GM12878 (cell line): Measurements from ENCODE around the gene ZBTB44. TPM values are rescaled to one million over a fixed set of nuclear protein-coding genes. Genes with fewer than 3 reads are reported as not detected.

Experiments used
- ATAC-seq: fragments of 200-7000 bp; cut with Tn5 transposase; 3 replicates; pipeline ENCODE4 v1.9.1; 2020; ENCODE audit warnings: mild to moderate bottlenecking, moderate library complexity
- BruUV-seq: library from RNA; stranded (reverse); fragments of 400-500 nt; replicated peaks from 2 replicates; lab custom pipeline; 2021; lab: Mats Ljungman, UMichigan
- CTCF ChIA-PET: fragments of 300-600 bp; sonication (Branson Sonifier 250); formaldehyde crosslinking; extraction: SDS; loops from one replicate; lab custom pipeline; 2021; ENCODE audit warnings: inconsistent platforms; lab: Yijun Ruan, JAX
- POLR2A ChIA-PET: fragments of 350-600 bp; formaldehyde crosslinking; extraction: SDS; loops from one replicate; lab custom pipeline; 2021; ENCODE audit warnings: inconsistent platforms; lab: Charles Lee
- RAD21 ChIA-PET: fragments of 300-600 bp; sonication (Branson Sonifier 250); formaldehyde crosslinking; loops from one replicate; lab custom pipeline; 2023; ENCODE audit warnings: antibody characterized with exemption; ENCODE audit not compliant: unreplicated experiment; lab: Charles Lee
- SMC1A ChIA-PET: fragments of 300-600 bp; sonication (Branson Sonifier 250); formaldehyde crosslinking; loops from one replicate; lab custom pipeline; 2023; ENCODE audit not compliant: unreplicated experiment, uncharacterized antibody; lab: Charles Lee
- DNase-seq: peaks from one replicate; pipeline ENCODE4 v3.0.0-alpha.2; 2011; ENCODE audit warnings: low read depth, low spot score
- FAIRE-seq: peaks from 3 replicates; lab custom pipeline; 2011; peaks lifted over from hg19 to GRCh38; lab: Jason Lieb, UNC
- H2AFZ ChIP-seq: 2 replicates; pipeline ENCODE4 v1.6.0; 2011; ENCODE audit warnings: low read depth, low read length, control low read depth; ENCODE audit not compliant: control insufficient read depth
- H3K27ac ChIP-seq: 2 replicates; pipeline ENCODE4 v1.5.1; 2011; ENCODE audit warnings: control low read depth; ENCODE audit not compliant: control insufficient read depth, insufficient read depth
- H3K27me3 ChIP-seq, 2 experiments: replicated peaks in 1 of 2; 2 replicates each; pipeline versions ENCODE4 v1.6.0 to v1.6.1; 2011; ENCODE audit warnings: low read length in 1 of 2; ENCODE audit not compliant: control insufficient read depth in 2 of 2, insufficient read depth in 2 of 2
- H3K36me3 ChIP-seq, 2 experiments: 2 replicates each; pipeline ENCODE4 v1.5.1; 2011; ENCODE audit warnings: low read length in 1 of 2; ENCODE audit not compliant: control insufficient read depth in 2 of 2, insufficient read depth in 2 of 2
- H3K4me1 ChIP-seq: 2 replicates; pipeline ENCODE4 v1.6.1; 2011; ENCODE audit warnings: mild to moderate bottlenecking, low read length, moderate library complexity, mixed read lengths; ENCODE audit not compliant: control insufficient read depth, insufficient read depth
- H3K4me2 ChIP-seq: 2 replicates; pipeline ENCODE4 v1.6.0; 2011; ENCODE audit warnings: control low read depth; ENCODE audit not compliant: control insufficient read depth, insufficient read depth
- H3K4me3 ChIP-seq: fragments of 200-600 bp; sonication (generic); 2 replicates; pipeline ENCODE4 v1.5.1; 2016
- H3K79me2 ChIP-seq: 2 replicates; pipeline ENCODE4 v1.6.0; 2011; ENCODE audit warnings: low read length; ENCODE audit not compliant: control insufficient read depth, insufficient read depth
- H3K9ac ChIP-seq: 2 replicates; pipeline ENCODE4 v1.8.0; 2011; ENCODE audit warnings: low read length, control low read depth, mixed read lengths; ENCODE audit not compliant: control insufficient read depth, insufficient read depth
- H3K9me3 ChIP-seq: replicated peaks from 3 replicates; pipeline ENCODE4 v1.5.1; 2011; ENCODE audit warnings: mild to moderate bottlenecking, low read length; ENCODE audit not compliant: control insufficient read depth, insufficient read depth
- H4K20me1 ChIP-seq: 2 replicates; pipeline ENCODE4 v1.6.0; 2011; ENCODE audit not compliant: control insufficient read depth, insufficient read depth
- GABPA ChIP-seq: IDR thresholded peaks from 2 replicates; pipeline ENCODE4 v1.6.1; 2014; ENCODE audit warnings: antibody characterized with exemption, low read depth, mild to moderate bottlenecking, inconsistent platforms
- JUND ChIP-seq: IDR thresholded peaks from 2 replicates; pipeline ENCODE4 v1.6.1; 2012; ENCODE audit warnings: low read depth, mild to moderate bottlenecking, low read length, improper control_type of control experiment, moderate library complexity
- TARDBP ChIP-seq: IDR thresholded peaks from 2 replicates; pipeline ENCODE4 v1.6.1; 2016; ENCODE audit warnings: borderline replicate concordance
- WGBS: methylation state at CpG from one replicate; pipeline ENCODE4 v1.1.6; 2016; ENCODE audit warnings: low lambda C conversion rate; ENCODE audit not compliant: insufficient replicate concordance, insufficient coverage; ENCODE audit errors: missing lambda C conversion rate; 5-methylcytosine and 5-hydroxymethylcytosine counted together
- in situ Hi-C: fragments of 300-500 bp; cut with MboI; formaldehyde crosslinking; loops from 9 replicates; pipeline ENCODE4 v1.14.3; 2018; ENCODE audit warnings: mixed read lengths
- intact Hi-C: fragments of 100-400 bp; cut with micrococcal nuclease; formaldehyde crosslinking; loops from one replicate; pipeline ENCODE4 v1.14.2; 2022; ENCODE audit not compliant: unreplicated experiment
- polyA plus RNA-seq, 11 experiments: library from polyadenylated mRNA; depleted of rRNA in 4 of 11; unstranded in 6 of 11; stranded (reverse) in 5 of 11; fragments of >200 nt; fragmentation: Nextera tagmentation in 4 of 11; fragmentation: Illumina TruSeq in 1 of 11; extraction: Ambion mirVana in 4 of 11; extraction: Trizol in 1 of 11; gene quantifications; 1 replicate in 1 of 11; 2 replicates in 10 of 11; pipeline versions ENCODE4 v1.2.1 to v1.2.3, GENCODE V29; 2011 to 2016; ENCODE audit warnings: inconsistent platforms in 2 of 11, missing spikeins in 2 of 11, low read depth in 1 of 11
- total RNA-seq, 4 experiments: library from RNA; depleted of rRNA in 3 of 4; stranded (reverse); fragments of >200 nt in 3 of 4; fragmentation: Illumina TruSeq in 1 of 4; extraction: Trizol in 1 of 4; gene quantifications; 2 replicates each; pipeline versions ENCODE4 v1.2.1 to v1.2.3, GENCODE V29; 2013 to 2021
- TF ChIP-seq, protein P1 (sequence below): fragments of 450-650 bp; IDR thresholded peaks from 2 replicates; pipeline ENCODE4 v1.6.1; 2016; ENCODE audit warnings: mild to moderate bottlenecking
- TF ChIP-seq, protein P2 (sequence below): fragments of 450-650 bp; IDR thresholded peaks from 2 replicates; pipeline ENCODE4 v1.6.1; 2018; ENCODE audit warnings: mild to moderate bottlenecking, low read depth, moderate library complexity; ENCODE audit not compliant: partially characterized antibody

ZBTB44 gene
- total and polyA plus RNA-seq, 10 of the 15 experiments (the other 5 are each of a cell fraction or from before 2014, with no cell fraction given): 2.8 to 38.2 (median 12.2) TPM

DNA sequence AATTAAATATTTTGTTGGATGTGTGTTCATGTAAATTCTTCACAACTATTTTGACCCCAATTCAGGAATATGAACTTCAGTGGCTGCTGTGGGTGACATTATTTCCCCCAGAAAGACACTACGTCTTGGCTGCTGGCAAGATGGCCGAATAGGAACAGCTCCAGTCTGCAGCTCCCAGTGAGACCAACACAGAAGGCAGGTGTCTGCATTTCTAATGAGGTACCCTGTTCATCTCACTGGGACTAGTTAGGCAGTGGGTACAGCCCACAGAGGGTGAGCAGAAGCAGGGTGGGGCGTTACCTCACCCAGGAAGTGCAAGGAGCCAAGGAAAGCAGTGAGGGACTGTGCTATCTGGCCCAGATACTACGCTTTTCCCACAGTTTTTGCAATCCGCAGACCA is 65.3 kb downstream of the ZBTB44 start (continued):
- no peak for TF ChIP-seq GABPA
- TF ChIP-seq, protein P1, sequence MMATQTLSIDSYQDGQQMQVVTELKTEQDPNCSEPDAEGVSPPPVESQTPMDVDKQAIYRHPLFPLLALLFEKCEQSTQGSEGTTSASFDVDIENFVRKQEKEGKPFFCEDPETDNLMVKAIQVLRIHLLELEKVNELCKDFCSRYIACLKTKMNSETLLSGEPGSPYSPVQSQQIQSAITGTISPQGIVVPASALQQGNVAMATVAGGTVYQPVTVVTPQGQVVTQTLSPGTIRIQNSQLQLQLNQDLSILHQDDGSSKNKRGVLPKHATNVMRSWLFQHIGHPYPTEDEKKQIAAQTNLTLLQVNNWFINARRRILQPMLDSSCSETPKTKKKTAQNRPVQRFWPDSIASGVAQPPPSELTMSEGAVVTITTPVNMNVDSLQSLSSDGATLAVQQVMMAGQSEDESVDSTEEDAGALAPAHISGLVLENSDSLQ: no peak
- no peak for TF ChIP-seq TARDBP

DNA sequence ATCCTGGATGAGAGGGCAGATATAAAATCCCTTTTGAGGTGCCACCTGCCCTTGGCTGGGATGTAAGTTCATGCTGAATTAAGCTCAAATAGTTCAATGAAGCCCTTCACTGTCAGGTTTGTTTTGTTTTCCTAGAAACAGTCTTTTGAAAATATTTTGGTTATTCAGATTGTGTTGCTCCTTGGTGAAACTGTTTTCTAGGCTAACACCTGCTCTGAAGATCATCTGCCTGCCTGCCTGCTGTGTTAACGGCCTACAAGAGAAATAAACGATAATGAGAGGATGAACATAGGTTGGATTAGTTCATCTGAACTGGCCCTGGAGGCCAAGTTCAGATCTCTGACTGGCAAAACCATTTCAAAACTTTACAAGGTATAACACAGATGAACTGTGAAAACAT is 67.4 kb downstream of the ZBTB44 start:
- Histone ChIP-seq H3K9me3 (no peaks in the 10 kb centered on the region; the same call in 2 of the 3 replicates), H3K27ac (no peak overlapping the region), H3K4me2 (no peak overlapping the region), H3K4me1 (peaks cover 6% of the 10 kb centered on the region; the same call in 1 of the 2 replicates), H3K36me3 (peaks cover 0 to 2% of the 10 kb centered on the region in 2 experiments; a peak in 3 of 4 replicates), H3K27me3 (no peaks in the 10 kb centered on the region), H3K79me2 (no peaks in the 10 kb centered on the region; the same call in none of the 2 replicates), H3K9ac (no peak overlapping the region), H2AFZ (no peak overlapping the region), H4K20me1 (no peaks in the 10 kb centered on the region), H3K4me3 (no peak overlapping the region)
- ChIA-PET SMC1A (no interaction called here), POLR2A (no interaction called here), RAD21 (no interaction called here), CTCF (no interaction called here)
- FAIRE-seq (no peak), DNase-seq (no peak), ATAC-seq (no peak)
- intact Hi-C loops (no loop called here), in situ Hi-C loops (no loop called here)
- no TSS peak for BruUV-seq
- TF ChIP-seq, protein P2, sequence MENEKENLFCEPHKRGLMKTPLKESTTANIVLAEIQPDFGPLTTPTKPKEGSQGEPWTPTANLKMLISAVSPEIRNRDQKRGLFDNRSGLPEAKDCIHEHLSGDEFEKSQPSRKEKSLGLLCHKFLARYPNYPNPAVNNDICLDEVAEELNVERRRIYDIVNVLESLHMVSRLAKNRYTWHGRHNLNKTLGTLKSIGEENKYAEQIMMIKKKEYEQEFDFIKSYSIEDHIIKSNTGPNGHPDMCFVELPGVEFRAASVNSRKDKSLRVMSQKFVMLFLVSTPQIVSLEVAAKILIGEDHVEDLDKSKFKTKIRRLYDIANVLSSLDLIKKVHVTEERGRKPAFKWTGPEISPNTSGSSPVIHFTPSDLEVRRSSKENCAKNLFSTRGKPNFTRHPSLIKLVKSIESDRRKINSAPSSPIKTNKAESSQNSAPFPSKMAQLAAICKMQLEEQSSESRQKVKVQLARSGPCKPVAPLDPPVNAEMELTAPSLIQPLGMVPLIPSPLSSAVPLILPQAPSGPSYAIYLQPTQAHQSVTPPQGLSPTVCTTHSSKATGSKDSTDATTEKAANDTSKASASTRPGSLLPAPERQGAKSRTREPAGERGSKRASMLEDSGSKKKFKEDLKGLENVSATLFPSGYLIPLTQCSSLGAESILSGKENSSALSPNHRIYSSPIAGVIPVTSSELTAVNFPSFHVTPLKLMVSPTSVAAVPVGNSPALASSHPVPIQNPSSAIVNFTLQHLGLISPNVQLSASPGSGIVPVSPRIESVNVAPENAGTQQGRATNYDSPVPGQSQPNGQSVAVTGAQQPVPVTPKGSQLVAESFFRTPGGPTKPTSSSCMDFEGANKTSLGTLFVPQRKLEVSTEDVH: no peak
- no peak for TF ChIP-seq JUND
- 95% methylated on average over 2 of the region's 2 CpGs for WGBS
